ENCODE results near the gene PRR22.

PRR22 gene

DNA sequence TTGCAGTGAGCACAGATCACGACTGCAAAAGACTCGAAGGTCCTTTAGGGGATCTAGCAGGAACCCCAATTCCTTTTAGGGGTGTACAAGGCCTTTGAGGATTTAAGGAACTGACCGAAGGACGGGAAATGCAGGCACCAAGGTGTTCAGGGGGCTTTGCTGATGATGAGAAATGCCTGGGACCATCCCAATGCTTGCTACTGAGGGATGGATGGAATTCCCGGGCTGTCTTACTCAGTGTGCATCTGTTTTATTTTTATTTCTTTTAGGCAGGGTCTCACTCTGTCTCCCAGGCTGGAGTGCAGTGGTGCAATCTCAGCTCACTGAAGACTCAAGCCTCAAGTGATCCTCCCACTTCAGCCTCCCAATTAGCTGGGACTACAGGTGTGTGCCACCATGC is 11.3 kb downstream of the PRR22 start:
- DNase-seq (no peak), ATAC-seq (ENCODE audit: insufficient read depth, low read depth) (no peak)
- Histone ChIP-seq H3K9ac (ENCODE audit: low read depth, low read length) (no peak overlapping the region), H3K4me3 (ENCODE audit: low read depth in 1 of 2, low read length in 2 of 2) (no peak overlapping the region), H3K4me1 (ENCODE audit: insufficient read depth, low read length) (no peaks in the 10 kb centered on the region), H3K79me2 (ENCODE audit: insufficient read depth, low read length) (no peaks in the 10 kb centered on the region), H3K27ac (ENCODE audit: low read length) (no peak overlapping the region), H4K20me1 (ENCODE audit: insufficient read depth, low read length) (no peaks in the 10 kb centered on the region), H3K9me3 (ENCODE audit: insufficient read depth, low read length, severe bottlenecking) (no peaks in the 10 kb centered on the region), H3K36me3 (ENCODE audit: insufficient read depth, low read length) (no peaks in the 10 kb centered on the region), H3K4me2 (ENCODE audit: insufficient read depth, low read length) (no peak overlapping the region), H3K27me3 (ENCODE audit: insufficient read depth, low read length, poor library complexity) (peaks cover 4% of the 10 kb centered on the region), H2AFZ (ENCODE audit: low read depth, low read length) (no peak overlapping the region)
- TF ChIP-seq, protein P1, sequence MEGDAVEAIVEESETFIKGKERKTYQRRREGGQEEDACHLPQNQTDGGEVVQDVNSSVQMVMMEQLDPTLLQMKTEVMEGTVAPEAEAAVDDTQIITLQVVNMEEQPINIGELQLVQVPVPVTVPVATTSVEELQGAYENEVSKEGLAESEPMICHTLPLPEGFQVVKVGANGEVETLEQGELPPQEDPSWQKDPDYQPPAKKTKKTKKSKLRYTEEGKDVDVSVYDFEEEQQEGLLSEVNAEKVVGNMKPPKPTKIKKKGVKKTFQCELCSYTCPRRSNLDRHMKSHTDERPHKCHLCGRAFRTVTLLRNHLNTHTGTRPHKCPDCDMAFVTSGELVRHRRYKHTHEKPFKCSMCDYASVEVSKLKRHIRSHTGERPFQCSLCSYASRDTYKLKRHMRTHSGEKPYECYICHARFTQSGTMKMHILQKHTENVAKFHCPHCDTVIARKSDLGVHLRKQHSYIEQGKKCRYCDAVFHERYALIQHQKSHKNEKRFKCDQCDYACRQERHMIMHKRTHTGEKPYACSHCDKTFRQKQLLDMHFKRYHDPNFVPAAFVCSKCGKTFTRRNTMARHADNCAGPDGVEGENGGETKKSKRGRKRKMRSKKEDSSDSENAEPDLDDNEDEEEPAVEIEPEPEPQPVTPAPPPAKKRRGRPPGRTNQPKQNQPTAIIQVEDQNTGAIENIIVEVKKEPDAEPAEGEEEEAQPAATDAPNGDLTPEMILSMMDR (IDR thresholded peaks at IDR 0.05; ENCODE audit: borderline replicate concordance, extremely low read depth, low read length, poor library complexity, severe bottlenecking) = no peak
- no peak for TF ChIP-seq EZH2 (IDR thresholded peaks at IDR 0.05; ENCODE audit: borderline replicate concordance, low read depth, low read length, severe bottlenecking)

DNA sequence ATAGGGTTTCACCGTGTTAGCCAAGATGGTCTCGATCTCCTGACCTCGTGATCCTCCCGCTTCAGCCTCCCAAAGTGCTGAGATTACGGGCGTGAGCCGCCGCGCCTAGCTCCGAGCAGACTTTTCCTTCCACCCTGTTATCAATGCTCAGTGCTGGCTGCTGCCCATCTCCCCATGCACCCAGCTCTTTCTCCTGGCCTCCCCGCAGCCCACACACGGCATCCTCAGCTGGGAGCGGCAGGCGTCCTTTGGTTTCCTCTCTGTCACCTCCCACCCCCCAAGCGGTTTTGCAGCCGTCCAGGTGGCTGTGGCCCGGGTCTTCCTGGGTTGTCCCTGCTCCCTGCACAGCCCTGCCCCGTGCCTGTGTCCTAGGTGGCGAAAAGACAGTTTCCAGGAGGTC is 12.1 kb downstream of the PRR22 start:
- ATAC-seq (ENCODE audit: insufficient read depth, low read depth) (no peak), DNase-seq (no peak)
- H3K9me3 ChIP-seq (ENCODE audit: insufficient read depth, low read length, severe bottlenecking) = no peaks in the 10 kb centered on the region

DNA sequence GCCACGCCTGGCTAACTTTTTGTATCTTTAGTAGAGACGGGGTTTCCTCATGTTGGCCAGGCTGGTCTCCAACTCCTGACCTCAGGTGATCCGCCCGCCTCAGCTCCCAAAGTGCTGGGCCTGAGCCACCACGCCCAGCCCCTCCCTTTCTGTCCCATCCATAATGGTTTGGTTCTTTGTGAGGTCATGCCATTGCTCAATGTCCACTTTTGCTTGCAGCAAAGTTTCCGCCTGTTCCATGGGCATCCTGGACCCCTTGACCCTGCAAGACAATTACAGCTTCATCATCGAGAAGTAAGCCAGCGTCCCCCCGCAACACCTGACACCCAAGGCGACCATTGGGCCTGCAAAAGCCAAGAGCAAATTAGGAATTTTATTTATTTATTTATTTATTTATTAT is 16.6 kb downstream of the PRR22 start:
- Histone ChIP-seq H3K27ac (ENCODE audit: low read length) (no peak overlapping the region), H3K9ac (ENCODE audit: low read depth, low read length) (no peak overlapping the region), H2AFZ (ENCODE audit: low read depth, low read length) (no peak overlapping the region), H3K27me3 (ENCODE audit: insufficient read depth, low read length, poor library complexity) (peaks cover 4% of the 10 kb centered on the region), H3K4me2 (ENCODE audit: insufficient read depth, low read length) (no peak overlapping the region), H3K9me3 (ENCODE audit: insufficient read depth, low read length, severe bottlenecking) (no peaks in the 10 kb centered on the region), H3K79me2 (ENCODE audit: insufficient read depth, low read length) (no peaks in the 10 kb centered on the region), H3K4me3 (ENCODE audit: low read depth in 1 of 2, low read length in 2 of 2) (no peak overlapping the region), H3K4me1 (ENCODE audit: insufficient read depth, low read length) (no peaks in the 10 kb centered on the region), H4K20me1 (ENCODE audit: insufficient read depth, low read length) (no peaks in the 10 kb centered on the region), H3K36me3 (ENCODE audit: insufficient read depth, low read length) (no peaks in the 10 kb centered on the region)
- DNase-seq (no peak), ATAC-seq (ENCODE audit: insufficient read depth, low read depth) (no peak)
- no peak for TF ChIP-seq EZH2 (IDR thresholded peaks at IDR 0.05; ENCODE audit: borderline replicate concordance, low read depth, low read length, severe bottlenecking)
- TF ChIP-seq, protein P1 (IDR thresholded peaks at IDR 0.05; ENCODE audit: borderline replicate concordance, extremely low read depth, low read length, poor library complexity, severe bottlenecking) = no peak

More for the DNA sequence above, 12.1 kb downstream of the PRR22 start:
- H3K27me3 ChIP-seq (ENCODE audit: insufficient read depth, low read length, poor library complexity) = peaks cover 4% of the 10 kb centered on the region
- no peaks in the 10 kb centered on the region for H3K79me2 ChIP-seq (ENCODE audit: insufficient read depth, low read length)
- H3K4me3 ChIP-seq (ENCODE audit: low read depth in 1 of 2, low read length in 2 of 2) = no peak overlapping the region
- H3K4me1 ChIP-seq (ENCODE audit: insufficient read depth, low read length) = no peaks in the 10 kb centered on the region
- H3K36me3 ChIP-seq (ENCODE audit: insufficient read depth, low read length) = no peaks in the 10 kb centered on the region
- TF ChIP-seq, protein P1 (IDR thresholded peaks at IDR 0.05; ENCODE audit: borderline replicate concordance, extremely low read depth, low read length, poor library complexity, severe bottlenecking) = no peak
- TF ChIP-seq EZH2 (IDR thresholded peaks at IDR 0.05; ENCODE audit: borderline replicate concordance, low read depth, low read length, severe bottlenecking) = no peak
- no peak overlapping the region for H3K27ac ChIP-seq (ENCODE audit: low read length)
- no peak overlapping the region for H3K9ac ChIP-seq (ENCODE audit: low read depth, low read length)
- no peak overlapping the region for H2AFZ ChIP-seq (ENCODE audit: low read depth, low read length)
- no peak overlapping the region for H3K4me2 ChIP-seq (ENCODE audit: insufficient read depth, low read length)
- no peaks in the 10 kb centered on the region for H4K20me1 ChIP-seq (ENCODE audit: insufficient read depth, low read length)

DNA sequence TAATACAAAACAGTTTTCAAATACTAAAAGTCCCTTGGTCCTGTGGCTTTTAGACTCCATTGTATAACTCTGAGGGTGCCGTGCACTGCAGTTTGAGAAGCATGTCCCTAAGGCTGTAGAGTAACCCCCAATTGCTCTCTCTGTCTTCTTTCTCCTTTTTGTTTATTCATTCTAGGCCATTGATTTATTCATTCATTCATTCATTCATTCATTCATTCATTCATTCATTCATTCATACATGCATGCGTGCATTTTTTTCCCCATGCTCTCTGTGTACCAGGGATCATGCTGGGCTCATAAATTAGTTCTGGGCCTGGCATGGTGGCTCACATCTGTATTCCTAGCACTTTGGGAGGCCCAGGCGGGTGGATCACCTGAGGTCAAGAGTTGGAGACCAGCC is 19.3 kb downstream of the PRR22 start:
- Histone ChIP-seq H3K4me1 (ENCODE audit: insufficient read depth, low read length) (no peaks in the 10 kb centered on the region), H2AFZ (ENCODE audit: low read depth, low read length) (no peak overlapping the region), H3K9me3 (ENCODE audit: insufficient read depth, low read length, severe bottlenecking) (no peaks in the 10 kb centered on the region), H3K36me3 (ENCODE audit: insufficient read depth, low read length) (no peaks in the 10 kb centered on the region), H3K4me2 (ENCODE audit: insufficient read depth, low read length) (no peak overlapping the region), H4K20me1 (ENCODE audit: insufficient read depth, low read length) (no peaks in the 10 kb centered on the region), H3K9ac (ENCODE audit: low read depth, low read length) (no peak overlapping the region), H3K27me3 (ENCODE audit: insufficient read depth, low read length, poor library complexity) (no peaks in the 10 kb centered on the region), H3K27ac (ENCODE audit: low read length) (no peak overlapping the region), H3K79me2 (ENCODE audit: insufficient read depth, low read length) (no peaks in the 10 kb centered on the region), H3K4me3 (ENCODE audit: low read depth in 1 of 2, low read length in 2 of 2) (no peak overlapping the region)
- no peak for TF ChIP-seq EZH2 (IDR thresholded peaks at IDR 0.05; ENCODE audit: borderline replicate concordance, low read depth, low read length, severe bottlenecking)
- TF ChIP-seq, protein P1 (IDR thresholded peaks at IDR 0.05; ENCODE audit: borderline replicate concordance, extremely low read depth, low read length, poor library complexity, severe bottlenecking) = no peak
- no peak for ATAC-seq (ENCODE audit: insufficient read depth, low read depth)
- DNase-seq = no peak
